ENCODE results near the gene HS2ST1. TPM values are rescaled to one million over a fixed set of nuclear protein-coding genes. Genes with fewer than 3 reads are reported as not detected.

The HS2ST1 gene
- polyA plus RNA-seq, 1 donor (not counting 4 experiments of a cell fraction or from before 2014, with no cell fraction given) = 18.7 TPM

DNA sequence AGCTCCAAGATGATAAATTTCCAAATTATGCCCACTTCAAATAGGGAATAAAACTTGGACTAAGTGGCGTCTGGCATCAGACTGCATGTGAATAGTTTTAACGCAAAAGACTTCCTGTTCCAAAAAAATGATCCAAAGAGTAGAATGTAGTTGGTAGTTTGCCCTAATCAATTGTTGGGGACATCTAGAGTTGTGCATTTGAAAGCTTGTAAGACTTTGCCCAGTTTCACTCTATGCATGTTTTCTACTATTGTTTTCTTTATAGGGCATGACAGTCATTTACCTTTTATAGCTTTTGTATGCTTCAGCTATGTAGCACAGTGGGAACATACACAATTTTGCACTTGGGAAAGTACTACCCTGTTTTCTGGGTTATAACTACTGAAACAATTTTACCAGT is 86.0 kb downstream of the HS2ST1 start:
- H3K27me3 ChIP-seq (ENCODE audit: control insufficient read depth, extremely low read depth, insufficient read depth, low read length) = no peaks in the 10 kb centered on the region
- H3K79me2 ChIP-seq (ENCODE audit: control insufficient read depth, insufficient read depth, low read length) = no peaks in the 10 kb centered on the region
- no peak for TF ChIP-seq EZH2 (IDR thresholded peaks at IDR 0.05; ENCODE audit: low read length)
- TF ChIP-seq, protein P1, sequence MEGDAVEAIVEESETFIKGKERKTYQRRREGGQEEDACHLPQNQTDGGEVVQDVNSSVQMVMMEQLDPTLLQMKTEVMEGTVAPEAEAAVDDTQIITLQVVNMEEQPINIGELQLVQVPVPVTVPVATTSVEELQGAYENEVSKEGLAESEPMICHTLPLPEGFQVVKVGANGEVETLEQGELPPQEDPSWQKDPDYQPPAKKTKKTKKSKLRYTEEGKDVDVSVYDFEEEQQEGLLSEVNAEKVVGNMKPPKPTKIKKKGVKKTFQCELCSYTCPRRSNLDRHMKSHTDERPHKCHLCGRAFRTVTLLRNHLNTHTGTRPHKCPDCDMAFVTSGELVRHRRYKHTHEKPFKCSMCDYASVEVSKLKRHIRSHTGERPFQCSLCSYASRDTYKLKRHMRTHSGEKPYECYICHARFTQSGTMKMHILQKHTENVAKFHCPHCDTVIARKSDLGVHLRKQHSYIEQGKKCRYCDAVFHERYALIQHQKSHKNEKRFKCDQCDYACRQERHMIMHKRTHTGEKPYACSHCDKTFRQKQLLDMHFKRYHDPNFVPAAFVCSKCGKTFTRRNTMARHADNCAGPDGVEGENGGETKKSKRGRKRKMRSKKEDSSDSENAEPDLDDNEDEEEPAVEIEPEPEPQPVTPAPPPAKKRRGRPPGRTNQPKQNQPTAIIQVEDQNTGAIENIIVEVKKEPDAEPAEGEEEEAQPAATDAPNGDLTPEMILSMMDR (optimal IDR thresholded peaks at IDR 0.05 in 1 of 3, IDR thresholded peaks at IDR 0.05 in 1 of 3, conservative IDR thresholded peaks at IDR 0.05 in 1 of 3; ENCODE audit: extremely low read depth in 1 of 3, insufficient read depth in 2 of 3, low read length in 3 of 3) = no peak
- FAIRE-seq (no peak), DNase-seq (ENCODE audit: low read depth, low spot score) (no peak)
- H3K9me1 ChIP-seq (ENCODE audit: control insufficient read depth, extremely low read depth, insufficient read depth, low read length) = no peaks in the 10 kb centered on the region
- H3K27ac ChIP-seq (ENCODE audit: control insufficient read depth, insufficient read depth, low read length) = no peak overlapping the region
- dilution Hi-C loops (cut with MboI; ENCODE audit: extremely low pct_ligation_motif_present, low sequenced_read_pairs) = no loop called here
- H4K20me1 ChIP-seq (ENCODE audit: control insufficient read depth, extremely low read depth, insufficient read depth, low read length) = no peaks in the 10 kb centered on the region
- H3K9me3 ChIP-seq (ENCODE audit: control insufficient read depth, low read depth, low read length) = no peaks in the 10 kb centered on the region
- H3K4me2 ChIP-seq (ENCODE audit: control insufficient read depth, extremely low read depth, insufficient read depth, low read depth, low read length) = no peak overlapping the region
- no peak overlapping the region for H3K9ac ChIP-seq (ENCODE audit: control insufficient read depth, extremely low read depth, insufficient read depth, low read length)
- peaks cover 4% of the 10 kb centered on the region for H3K4me1 ChIP-seq (ENCODE audit: control insufficient read depth, extremely low read depth, insufficient read depth, low read length)
- no peak overlapping the region for H2AFZ ChIP-seq (ENCODE audit: control insufficient read depth, low read length)
- no peaks in the 10 kb centered on the region for H3K36me3 ChIP-seq (ENCODE audit: control insufficient read depth in 2 of 2, extremely low read depth in 1 of 2, insufficient read depth in 2 of 2, low read length in 2 of 2)
- H3K4me3 ChIP-seq (ENCODE audit: control insufficient read depth in 2 of 3, extremely low read depth in 1 of 3, insufficient read depth in 2 of 3, low read depth in 1 of 3, low read length in 3 of 3) = no peak overlapping the region

DNA sequence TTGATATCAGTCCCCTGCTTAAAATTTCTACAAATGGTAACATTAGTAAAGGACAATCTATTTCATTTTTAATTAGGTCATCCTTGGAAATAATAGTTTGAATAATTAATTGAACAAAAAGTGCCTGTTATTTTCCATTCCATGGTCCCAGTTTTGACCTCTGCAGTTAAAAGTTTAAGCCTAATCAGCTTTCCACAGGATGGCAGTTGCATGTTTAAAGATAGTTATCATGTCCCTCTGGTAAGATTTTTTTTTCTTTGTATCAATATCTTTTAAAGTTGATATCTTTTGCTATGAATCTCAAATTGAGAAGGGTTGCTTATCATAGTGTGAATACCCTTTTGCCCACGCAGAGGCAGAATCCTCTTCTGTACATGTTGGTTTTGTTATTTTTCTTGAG is 90.4 kb downstream of the HS2ST1 start:
- Histone ChIP-seq H3K79me2 (ENCODE audit: control insufficient read depth, insufficient read depth, low read length) (no peaks in the 10 kb centered on the region), H4K20me1 (ENCODE audit: control insufficient read depth, extremely low read depth, insufficient read depth, low read length) (no peaks in the 10 kb centered on the region), H3K27me3 (ENCODE audit: control insufficient read depth, extremely low read depth, insufficient read depth, low read length) (no peaks in the 10 kb centered on the region), H3K36me3 (ENCODE audit: control insufficient read depth in 2 of 2, extremely low read depth in 1 of 2, insufficient read depth in 2 of 2, low read length in 2 of 2) (no peaks in the 10 kb centered on the region), H3K27ac (ENCODE audit: control insufficient read depth, insufficient read depth, low read length) (no peak overlapping the region), H3K9me3 (ENCODE audit: control insufficient read depth, low read depth, low read length) (no peaks in the 10 kb centered on the region), H3K9me1 (ENCODE audit: control insufficient read depth, extremely low read depth, insufficient read depth, low read length) (no peaks in the 10 kb centered on the region), H3K4me2 (ENCODE audit: control insufficient read depth, extremely low read depth, insufficient read depth, low read depth, low read length) (no peak overlapping the region), H3K9ac (ENCODE audit: control insufficient read depth, extremely low read depth, insufficient read depth, low read length) (no peak overlapping the region), H3K4me1 (ENCODE audit: control insufficient read depth, extremely low read depth, insufficient read depth, low read length) (no peaks in the 10 kb centered on the region), H3K4me3 (ENCODE audit: control insufficient read depth in 2 of 3, extremely low read depth in 1 of 3, insufficient read depth in 2 of 3, low read depth in 1 of 3, low read length in 3 of 3) (no peak overlapping the region), H2AFZ (ENCODE audit: control insufficient read depth, low read length) (no peak overlapping the region)
- dilution Hi-C loops (cut with MboI; ENCODE audit: extremely low pct_ligation_motif_present, low sequenced_read_pairs) = no loop called here
- TF ChIP-seq, protein P1 (optimal IDR thresholded peaks at IDR 0.05 in 1 of 3, IDR thresholded peaks at IDR 0.05 in 1 of 3, conservative IDR thresholded peaks at IDR 0.05 in 1 of 3; ENCODE audit: extremely low read depth in 1 of 3, insufficient read depth in 2 of 3, low read length in 3 of 3) = no peak
- no peak for TF ChIP-seq EZH2 (IDR thresholded peaks at IDR 0.05; ENCODE audit: low read length)
- DNase-seq (ENCODE audit: low read depth, low spot score) (no peak), FAIRE-seq (no peak)

Data from keratinocyte (primary cell).